NCI-H1048 (cell line): ENCODE measurements around the gene SKA1.
"Not testable (repeated sequence)": the region's sequence is repeated elsewhere in the genome, so short reads cannot be mapped to it uniquely, and the experiment has no call there.

Experiments used
- DNase-seq: peaks from one replicate; lab custom pipeline; 2025; lab: John Stamatoyannopoulos, UW

The SKA1 gene

DNA sequence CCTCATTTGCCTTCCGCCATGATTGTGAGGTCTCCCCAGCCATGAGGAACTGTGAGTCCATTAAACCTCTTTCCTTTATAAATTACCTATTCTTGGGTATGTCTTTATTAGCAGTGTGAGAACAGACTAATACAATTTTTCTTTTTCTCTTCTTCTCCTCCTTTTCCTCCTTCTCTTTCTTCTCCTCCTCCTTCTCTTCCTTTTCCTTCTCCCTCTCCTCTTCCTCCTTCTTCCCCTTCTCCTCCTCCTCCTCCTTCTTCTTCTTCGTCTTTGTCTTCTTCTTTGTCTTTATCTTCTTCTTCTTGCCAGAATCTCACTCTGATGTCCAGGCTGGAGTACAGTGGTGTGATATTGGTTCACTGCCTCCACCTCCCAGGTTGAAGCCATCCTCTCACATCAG is 20.2 kb downstream of the SKA1 start:
- no peak for DNase-seq

DNA sequence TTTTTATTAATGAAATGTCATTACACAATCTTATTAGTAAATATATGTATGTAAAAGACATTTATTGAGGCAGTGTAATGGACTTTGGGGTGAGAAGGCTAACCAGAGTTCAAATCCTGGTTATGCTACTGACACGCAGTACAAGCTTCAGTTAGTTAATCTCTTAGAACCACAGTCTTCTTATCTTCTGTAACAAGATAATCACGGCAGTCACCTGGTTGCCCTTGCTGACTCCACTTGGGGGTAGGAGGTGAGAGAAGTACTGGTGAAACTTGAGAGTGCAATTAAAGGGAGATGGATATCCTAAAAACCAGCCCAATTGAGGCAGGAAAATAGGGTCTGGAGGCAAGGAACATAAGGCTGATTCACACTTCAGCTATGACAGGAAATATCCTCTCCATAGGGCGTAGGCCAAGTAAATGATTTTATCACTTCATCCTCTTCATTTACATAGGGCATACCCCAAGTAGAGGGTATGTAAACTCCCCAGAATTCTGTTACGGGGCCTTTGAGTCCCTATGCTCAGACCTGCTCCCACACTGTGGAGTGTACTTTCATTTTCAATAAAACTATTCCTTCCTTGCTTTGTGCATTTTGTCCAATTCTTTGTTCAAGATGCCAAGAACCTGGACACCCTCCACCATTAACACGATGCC is 21.3 kb downstream of the SKA1 start:
- DNase-seq, result no peak

DNA sequence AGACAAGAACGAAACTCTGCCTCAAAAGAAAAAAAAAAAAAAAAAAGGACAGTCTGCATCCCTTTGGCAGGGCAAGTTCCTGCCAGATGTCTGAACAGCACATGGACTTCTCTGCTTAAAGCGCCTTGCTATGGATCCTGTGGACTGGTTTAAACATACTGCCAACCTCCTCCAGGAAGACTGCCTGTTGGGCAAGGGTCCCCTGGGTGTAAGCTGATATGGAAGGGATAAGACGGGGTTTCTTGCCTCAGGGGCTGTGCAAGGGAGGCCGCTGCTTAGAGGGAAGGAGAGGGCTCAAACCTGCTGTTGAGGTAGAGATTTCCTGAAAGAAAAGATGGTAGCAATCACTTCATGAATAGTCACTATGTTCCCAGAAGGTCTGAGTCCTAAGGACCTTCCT is 22.2 kb downstream of the SKA1 start:
- DNase-seq, result no peak

- no peak for DNase-seq
Observed at GRCh38 chr18:50398099-50398498, 23.3 kb downstream of the SKA1 start.

DNA sequence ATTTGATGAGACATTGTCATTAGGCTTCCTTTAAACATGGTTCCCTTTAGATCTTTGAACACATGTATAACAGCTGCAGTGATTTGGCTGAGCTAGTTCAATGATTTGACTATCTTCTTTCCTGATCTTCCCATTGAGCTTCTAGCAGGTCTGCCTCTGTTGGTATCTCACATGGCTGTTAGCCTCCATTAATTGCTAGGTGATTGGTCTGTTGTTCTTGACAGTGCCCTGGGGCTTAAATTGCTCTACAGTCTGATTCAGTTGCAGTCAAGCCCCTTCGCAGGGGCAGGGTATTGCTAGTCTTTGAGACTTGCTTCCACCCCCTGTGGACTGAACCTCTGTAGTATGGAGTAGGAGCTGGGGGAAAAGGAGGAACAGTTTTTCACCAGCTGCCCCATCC is 24.1 kb downstream of the SKA1 start:
- DNase-seq, result no peak

DNA sequence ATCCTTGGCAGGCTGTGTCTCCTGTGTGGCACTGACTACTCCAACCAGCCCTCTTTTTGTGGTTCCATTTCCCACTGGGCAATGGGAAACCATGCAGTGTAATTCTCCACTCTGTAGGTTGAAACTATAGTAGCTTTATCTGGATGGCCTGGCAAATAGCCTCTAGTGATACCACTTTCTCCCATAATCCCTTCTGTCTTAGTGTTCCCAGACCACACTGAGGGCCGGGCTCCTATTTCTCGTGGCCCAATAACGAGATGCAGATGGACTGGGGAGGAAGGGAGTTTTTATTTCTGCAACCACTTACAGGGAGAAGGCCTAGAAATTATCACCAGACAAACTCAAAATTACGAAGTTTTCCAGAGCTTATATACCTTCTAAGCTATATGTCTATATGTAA is 24.7 kb downstream of the SKA1 start:
- DNase-seq, result no peak

- DNase-seq, result not testable (repeated sequence)
Observed at GRCh38 chr18:50400438-50400837, 25.6 kb downstream of the SKA1 start.

DNA sequence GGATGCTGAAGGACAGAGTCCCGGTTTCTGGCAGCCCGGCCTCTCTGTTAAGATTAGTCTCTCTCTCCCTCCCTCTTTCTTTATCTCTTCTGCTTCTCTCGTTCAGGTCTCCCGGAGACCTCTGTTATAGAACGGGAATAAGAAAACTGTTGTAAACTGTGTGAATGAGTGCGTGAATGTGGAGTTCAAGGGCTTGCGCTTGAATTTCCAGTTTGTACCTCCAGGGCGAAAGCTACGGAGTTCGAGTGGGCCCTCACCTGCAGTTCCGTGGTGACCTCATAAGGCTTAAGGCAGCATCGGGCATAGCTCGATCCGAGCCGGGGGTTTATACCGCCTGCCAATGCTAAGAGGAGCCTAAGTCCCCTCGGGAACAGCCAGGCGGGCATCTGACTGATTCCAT is 26.4 kb downstream of the SKA1 start:
- DNase-seq, result no peak

DNA sequence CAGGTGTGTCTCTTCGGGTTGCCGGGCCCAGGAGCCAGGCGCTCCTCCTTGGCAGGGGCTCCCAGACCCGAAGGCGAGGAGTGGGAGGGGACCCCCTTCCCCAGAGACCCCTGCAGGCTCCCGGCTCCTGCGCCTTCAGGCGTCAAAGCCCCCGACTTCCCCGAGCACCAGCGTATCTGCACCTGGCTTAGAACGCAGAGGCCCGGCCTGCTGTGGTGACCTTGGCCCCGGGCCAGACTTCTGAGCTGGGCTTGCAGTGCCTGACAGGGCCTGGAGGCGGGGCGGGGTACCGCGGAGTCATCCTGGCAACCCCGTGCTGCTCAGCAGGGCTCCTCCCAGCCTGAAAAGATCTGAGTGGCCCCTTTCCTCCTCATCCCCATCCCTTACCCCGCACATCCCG is 27.0 kb downstream of the SKA1 start:
- no peak for DNase-seq

- DNase-seq, result not testable (repeated sequence)
Observed at GRCh38 chr18:50404752-50405581, 30.1 kb downstream of the SKA1 start.

DNA sequence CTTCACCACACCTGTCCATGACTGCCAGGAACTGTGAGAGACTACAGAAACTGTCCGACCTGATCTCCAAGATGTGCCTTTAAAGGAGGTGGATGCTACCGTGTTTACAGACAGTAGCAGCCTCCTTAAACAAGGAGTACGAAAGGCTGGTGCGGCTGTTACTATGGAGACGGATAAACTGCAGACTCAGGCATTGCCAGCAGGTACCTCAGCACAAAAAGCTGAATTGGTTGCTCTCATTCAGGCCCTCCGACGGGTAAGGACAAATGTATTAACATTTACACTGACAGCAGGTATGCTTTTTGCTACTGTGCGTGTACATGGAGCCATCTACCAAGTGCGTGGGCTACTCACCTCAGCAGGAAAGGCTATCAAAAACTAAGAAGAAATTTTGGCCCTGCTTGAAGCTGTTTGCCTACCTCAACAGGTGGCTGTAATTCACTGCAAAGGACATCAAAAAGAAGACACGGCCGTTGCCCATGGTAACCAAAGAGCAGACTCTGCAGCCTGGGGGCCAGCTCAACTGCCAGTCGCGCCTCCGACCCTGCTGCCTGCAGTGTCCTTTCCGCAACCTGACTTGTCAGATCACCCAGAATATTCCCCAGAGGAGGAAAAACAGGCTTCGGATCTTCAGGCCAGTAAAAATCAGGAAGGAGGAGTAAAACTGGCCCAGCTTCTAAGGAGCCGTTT is 30.9 kb downstream of the SKA1 start:
- no peak for DNase-seq

- no peak for DNase-seq
Observed at GRCh38 chr18:50409236-50409635, 34.4 kb downstream of the SKA1 start.

DNA sequence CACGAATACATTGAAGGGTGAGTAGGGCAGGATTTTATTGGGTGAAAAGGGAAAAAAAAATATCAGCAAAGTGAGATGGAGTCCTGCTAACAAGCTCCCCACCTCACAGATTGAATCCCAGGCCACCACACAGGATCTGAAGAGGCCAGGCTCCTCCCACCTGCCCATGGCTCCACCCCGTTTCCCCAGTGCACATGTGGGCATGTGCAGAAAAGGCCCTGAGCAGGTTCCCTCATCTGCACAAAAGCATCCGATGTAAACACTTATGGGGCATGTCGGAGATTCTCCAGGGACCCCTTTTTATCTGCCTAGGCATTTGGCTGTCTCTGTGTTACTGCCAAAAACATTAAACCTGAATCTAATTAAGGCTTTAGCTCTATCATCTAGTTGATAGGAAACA is 35.2 kb downstream of the SKA1 start:
- no peak for DNase-seq

DNA sequence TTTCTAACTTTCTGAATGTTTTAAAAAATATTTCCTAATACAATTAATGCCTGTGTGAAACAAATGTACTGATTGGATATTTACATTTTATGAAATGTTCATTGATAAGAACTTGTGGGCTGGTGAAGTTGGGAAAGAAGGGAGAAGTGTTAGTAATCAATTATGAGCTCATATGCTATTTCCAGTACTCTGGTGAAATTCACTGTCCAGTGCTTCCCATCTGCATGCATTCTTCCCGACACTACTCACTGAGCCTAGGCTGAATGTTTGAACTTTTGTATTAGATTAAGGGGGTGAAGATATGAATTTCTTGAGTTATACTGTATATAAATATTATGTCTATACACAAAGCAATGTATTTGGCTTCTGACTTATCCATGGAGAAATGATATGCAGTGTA is 36.0 kb downstream of the SKA1 start:
- DNase-seq, result no peak

DNA sequence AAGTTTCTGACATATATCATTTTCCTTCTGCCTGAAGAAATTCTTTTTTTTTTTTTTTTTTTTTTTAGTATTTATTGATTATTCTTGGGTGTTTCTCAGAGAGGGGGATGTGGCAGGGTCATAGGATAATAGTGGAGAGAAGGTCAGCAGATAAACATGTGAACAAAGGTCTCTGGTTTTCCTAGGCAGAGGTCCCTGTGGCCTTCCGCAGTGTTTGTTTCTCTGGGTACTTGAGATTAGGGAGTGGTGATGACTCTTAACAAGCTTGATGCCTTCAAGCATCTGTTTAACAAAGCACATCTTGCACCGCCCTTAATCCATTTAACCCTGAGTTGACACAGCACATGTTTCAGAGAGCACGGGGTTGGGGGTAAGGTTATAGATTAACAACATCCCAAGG is 42.0 kb downstream of the SKA1 start:
- DNase-seq, result not testable (repeated sequence)

DNA sequence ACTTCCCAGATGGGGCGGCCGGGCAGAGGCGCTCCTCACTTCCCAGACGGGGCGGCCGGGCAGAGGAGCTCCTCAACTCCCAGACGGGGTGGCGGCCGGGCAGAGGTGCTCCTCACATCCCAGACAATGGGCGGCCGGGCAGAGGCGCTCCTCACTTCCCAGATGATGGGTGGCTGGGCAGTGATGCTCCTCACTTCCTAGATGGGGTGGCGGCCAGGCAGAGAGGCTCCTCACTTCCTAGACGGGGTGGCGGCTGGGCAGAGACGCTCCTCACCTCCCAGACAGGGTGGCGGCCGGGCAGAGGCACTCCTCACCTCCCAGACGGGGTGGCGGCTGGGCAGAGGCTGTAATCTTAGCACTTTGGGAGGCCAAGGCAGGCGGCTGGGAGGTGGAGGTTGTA is 42.9 kb downstream of the SKA1 start:
- not testable (repeated sequence) for DNase-seq

GRCh38 chr18:50418650-50419049 is 43.8 kb downstream of the SKA1 start:
- no peak for DNase-seq

DNA sequence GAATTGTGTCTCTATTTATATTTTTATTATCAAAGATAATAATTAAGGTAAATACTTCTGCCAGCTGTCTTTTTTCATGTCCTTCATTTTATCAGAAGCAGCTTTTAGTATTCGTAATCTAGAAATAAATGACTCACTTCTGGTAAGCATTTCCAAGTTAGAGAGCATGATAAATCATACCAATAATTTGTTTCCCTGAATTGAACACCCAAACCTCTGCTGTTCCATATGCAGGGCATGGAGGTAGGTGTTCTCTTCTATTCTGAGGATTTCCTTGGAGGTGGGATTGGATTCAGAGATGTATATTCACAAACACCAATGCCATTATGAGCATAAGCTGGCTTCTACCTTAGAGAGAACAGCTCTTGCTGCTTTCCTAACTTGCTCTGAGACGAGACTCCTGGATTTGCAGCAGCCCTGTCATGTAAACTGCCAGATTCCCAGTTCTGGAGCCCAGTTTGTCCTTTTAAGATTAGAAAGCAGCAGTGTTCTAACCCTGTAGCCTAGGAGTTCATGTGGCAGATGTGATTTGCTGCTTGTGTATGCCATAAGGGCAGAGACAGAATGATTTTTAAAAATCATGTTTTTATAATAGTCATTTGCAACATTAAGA is 47.5 kb downstream of the SKA1 start:
- DNase-seq, result no peak

GRCh38 chr18:50424877-50425690 is 50.2 kb downstream of the SKA1 start:
- no peak for DNase-seq

- no peak for DNase-seq
Observed at GRCh38 chr18:50427896-50428295, 53.0 kb downstream of the SKA1 start.

GRCh38 chr18:50428531-50429206 is 53.8 kb downstream of the SKA1 start:
- no peak for DNase-seq
